Activated naive CD8-positive, alpha-beta T cell treated with anti-CD3 and anti-CD28 coated beads for 36 hours (primary cell): ENCODE data around the gene NTSR1. TPM values are rescaled to one million over a fixed set of nuclear protein-coding genes. Genes with fewer than 3 reads are reported as not detected.
"Not testable (repeated sequence)": the region's sequence is repeated elsewhere in the genome, so short reads cannot be mapped to it uniquely, and the experiment has no call there.

Experiments used
- DNase-seq: peaks from one replicate; pipeline ENCODE4 v3.0.0; 2021
- H3K27ac Mint-ChIP-seq: one replicate; pipeline ENCODE4 v1.8.0; 2022; ENCODE audit warnings: mild to moderate bottlenecking, moderate library complexity, mixed read lengths
- H3K27me3 Mint-ChIP-seq: one replicate; pipeline ENCODE4 v1.8.0; 2022; ENCODE audit warnings: mild to moderate bottlenecking, mixed read lengths
- H3K36me3 Mint-ChIP-seq: one replicate; pipeline ENCODE4 v1.8.0; 2021; ENCODE audit warnings: mild to moderate bottlenecking, mixed read lengths
- H3K4me1 Mint-ChIP-seq: one replicate; pipeline ENCODE4 v1.8.0; 2021; ENCODE audit warnings: mixed read lengths
- H3K4me3 Mint-ChIP-seq: one replicate; pipeline ENCODE4 v1.8.0; 2022; ENCODE audit warnings: mild to moderate bottlenecking, moderate library complexity, mixed read lengths
- H3K9me3 Mint-ChIP-seq: one replicate; pipeline ENCODE4 v1.8.0; 2022; ENCODE audit warnings: mixed read lengths
- total RNA-seq, 2 experiments: library from RNA; stranded (reverse); gene quantifications; one replicate each; pipeline ENCODE4 v1.2.3, GENCODE V29; 2021

Gene NTSR1
- total RNA-seq, 2 experiments from 2014 or later = not detected

DNA sequence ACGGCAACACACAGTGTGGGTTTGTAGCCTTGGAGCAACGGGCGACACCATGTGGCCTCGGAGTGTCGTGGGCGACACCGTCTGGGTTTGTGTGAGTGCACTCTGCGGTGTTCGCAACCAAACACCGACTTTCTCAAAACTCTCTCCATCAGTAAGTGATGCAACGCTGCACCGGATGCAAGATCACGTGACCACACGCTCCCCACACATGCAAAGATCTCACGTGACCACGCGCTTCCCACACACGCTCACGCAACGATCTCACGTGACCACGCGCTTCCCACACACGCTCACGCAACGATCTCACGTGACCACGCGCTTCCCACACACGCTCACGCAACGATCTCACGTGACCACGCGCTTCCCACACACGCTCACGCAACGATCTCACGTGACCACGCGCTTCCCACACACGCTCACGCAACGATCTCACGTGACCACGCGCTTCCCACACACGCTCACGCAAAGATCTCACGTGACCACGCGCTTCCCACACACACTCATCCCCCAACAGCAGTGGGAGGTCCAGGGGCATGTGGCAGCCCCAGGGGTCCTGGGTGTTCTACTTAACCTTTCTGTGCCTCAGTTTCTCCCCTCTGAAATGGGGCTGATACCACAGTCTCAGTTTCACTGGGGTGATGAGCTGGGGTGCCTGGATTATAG is 24.8 kb upstream of the NTSR1 start:
- not testable (repeated sequence) for DNase-seq, H3K4me1 Mint-ChIP-seq, H3K27ac Mint-ChIP-seq, H3K27me3 Mint-ChIP-seq, H3K4me3 Mint-ChIP-seq, H3K9me3 Mint-ChIP-seq, H3K36me3 Mint-ChIP-seq

DNA sequence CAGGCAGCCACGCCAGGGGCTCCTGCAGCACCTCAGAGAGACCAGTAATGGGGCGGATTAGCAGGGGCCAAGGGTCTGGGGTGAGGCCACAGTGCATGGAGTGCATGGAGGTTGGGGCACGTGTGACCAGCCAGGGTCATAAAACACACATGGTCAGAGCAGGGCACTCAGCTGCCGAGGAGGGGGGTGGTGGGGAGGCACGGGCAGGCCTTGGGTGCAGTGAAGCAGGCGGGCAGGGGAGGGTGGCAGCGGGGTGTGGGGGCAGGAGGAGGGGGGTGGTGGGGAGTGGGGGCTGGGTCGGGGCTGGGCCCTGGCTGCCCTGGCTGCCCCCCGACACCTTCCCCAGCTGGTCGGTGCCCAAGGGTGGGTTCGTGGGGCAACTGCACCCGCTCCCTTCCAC is 23.7 kb upstream of the NTSR1 start:
- H3K27me3 Mint-ChIP-seq = no peaks in the 10 kb centered on the region
- peaks cover 7% of the 10 kb centered on the region for H3K4me1 Mint-ChIP-seq
- H3K27ac Mint-ChIP-seq = no peak overlapping the region
- H3K36me3 Mint-ChIP-seq = no peaks in the 10 kb centered on the region
- no peaks in the 10 kb centered on the region for H3K9me3 Mint-ChIP-seq
- no peak for DNase-seq
- no peak overlapping the region for H3K4me3 Mint-ChIP-seq

DNA sequence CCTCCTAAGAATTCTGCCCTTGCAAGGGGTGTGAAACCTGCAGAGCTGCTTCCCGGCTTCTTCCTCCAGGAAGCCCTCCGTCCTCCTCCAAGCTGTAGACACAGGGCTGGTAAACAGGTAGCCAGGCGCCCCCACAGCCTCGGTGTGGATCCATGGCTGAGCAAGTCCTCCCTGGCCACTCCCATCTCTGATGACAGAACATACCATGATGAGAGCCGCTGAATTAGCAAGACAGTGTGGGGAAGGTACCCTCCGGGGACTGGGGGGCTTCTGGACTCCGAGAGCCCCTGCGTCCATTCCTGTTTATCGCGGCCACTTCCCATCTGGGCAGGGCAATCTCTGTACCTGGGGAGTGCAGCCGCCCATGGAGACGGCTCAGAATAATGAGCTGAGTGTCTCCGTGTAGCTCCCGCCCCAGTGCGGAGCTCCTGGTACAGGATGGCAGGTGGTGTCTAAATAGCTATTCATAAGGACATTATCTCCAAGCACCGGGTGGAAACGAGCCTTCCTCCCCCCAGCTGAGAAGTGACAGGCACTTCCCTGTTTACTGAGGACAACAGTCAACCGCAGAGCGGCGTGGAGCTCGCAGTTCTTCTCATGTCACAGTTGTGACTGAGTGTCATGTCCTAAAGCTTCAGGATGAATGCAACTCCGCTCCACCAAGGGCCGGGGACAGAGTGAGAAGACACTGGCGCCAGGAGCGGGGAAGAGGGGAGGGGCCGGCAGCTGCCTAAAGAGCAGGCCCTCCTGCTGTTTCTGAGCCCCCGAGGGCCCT is 22.7 kb upstream of the NTSR1 start:
- Mint-ChIP-seq H3K4me1 (peaks cover 7% of the 10 kb centered on the region), H3K36me3 (no peaks in the 10 kb centered on the region), H3K27ac (no peak overlapping the region), H3K4me3 (no peak overlapping the region), H3K9me3 (no peaks in the 10 kb centered on the region), H3K27me3 (no peaks in the 10 kb centered on the region)
- DNase-seq = no peak

DNA sequence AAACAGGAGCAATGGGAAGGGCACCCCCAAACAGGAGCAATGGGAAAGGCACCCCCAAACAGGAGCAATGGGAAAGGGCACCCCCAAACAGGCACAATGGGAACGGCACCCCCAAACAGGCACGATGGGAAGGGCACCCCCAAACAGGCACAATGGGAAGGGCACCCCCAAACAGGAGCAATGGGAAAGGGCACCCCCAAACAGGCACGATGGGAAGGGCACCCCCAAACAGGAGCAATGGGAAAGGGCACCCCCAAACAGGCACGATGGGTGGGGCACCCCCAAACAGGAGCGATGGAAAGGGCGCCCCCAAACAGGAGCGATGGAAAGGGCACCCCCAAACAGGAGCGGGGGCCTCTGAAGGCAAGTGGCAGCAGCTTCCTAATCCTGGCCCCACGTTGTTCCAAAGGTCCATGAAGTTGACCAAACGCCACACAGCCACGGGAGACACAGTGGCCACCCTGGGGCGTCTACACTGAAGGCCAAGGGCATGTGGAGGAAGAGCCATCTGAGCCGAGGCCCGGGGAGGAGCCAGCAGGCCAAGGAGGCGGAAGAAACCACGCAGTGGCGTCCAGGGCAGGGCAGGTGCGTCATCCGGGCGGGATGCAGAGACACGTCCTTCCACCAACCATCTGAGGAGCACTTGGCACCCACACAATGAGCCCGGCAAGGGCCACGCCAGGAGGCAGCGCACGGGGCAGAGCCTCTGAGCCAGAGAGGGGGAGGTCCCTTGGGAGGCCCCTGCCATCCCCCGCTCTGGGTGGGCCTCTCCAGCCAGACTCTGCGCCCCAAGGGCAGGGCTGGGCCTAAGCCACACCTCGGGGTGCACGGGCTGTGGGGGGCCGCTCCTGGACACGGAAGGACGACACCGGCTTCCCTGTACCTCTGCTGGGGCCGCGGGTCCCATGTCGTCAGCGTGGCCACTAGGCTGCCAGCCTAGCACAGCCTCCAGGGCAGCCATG is 21.5 kb upstream of the NTSR1 start:
- DNase-seq = no peak
- H3K27ac Mint-ChIP-seq = no peak overlapping the region
- no peak overlapping the region for H3K4me3 Mint-ChIP-seq
- peaks cover 9% of the 10 kb centered on the region for H3K4me1 Mint-ChIP-seq
- no peaks in the 10 kb centered on the region for H3K9me3 Mint-ChIP-seq
- no peaks in the 10 kb centered on the region for H3K27me3 Mint-ChIP-seq
- no peaks in the 10 kb centered on the region for H3K36me3 Mint-ChIP-seq

DNA sequence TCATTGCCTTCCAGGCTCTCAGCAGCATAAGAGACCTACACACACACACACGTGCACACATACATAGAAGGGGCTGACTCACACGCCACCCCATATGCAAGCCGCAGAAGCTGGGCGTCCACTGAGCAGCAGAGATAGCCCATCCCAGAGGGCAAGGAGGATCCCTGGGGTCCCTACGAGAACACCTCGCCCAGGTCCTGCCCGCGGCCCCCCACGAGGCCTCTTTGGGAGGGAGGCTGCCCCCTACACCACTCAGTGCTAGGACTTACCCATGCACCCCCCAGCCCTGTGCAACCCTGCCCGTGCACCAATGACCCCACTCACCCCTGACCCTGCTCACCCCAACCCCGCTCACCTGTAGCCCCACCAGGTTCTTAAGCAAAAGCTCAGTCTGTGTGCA is 20.6 kb upstream of the NTSR1 start:
- Mint-ChIP-seq H3K27me3 (no peaks in the 10 kb centered on the region), H3K4me1 (peaks cover 9% of the 10 kb centered on the region), H3K4me3 (no peak overlapping the region), H3K36me3 (no peaks in the 10 kb centered on the region), H3K27ac (no peak overlapping the region), H3K9me3 (no peaks in the 10 kb centered on the region)
- no peak for DNase-seq

DNA sequence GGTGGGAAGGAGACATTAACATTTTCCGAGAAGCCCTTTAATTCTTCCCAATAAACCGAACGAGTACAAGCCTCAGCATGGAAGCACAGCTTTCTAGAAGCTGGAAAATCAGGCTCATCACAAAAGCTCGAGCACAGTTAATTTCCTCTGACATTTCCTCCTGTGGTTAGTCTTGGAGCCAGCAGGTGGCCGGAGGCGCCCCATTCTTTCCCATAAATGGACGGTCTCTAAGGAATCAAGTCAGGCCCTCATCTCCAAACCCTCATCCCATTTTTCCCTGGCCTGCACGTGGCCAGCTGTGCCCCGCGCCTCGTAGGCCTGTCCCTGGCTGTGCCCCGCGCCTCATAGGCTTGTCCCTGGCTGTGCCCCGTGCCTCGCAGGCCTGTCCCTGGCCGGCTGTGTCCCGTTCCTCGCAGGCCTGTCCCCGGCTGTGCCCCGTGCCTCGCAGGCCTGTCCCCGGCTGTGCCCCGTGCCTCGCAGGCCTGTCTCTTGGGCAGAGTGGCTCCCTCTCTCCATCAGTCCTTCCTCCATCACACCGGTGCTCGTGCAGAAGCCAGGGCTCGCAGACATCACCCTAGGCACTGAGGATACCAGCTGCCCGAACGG is 19.7 kb upstream of the NTSR1 start:
- no peak for DNase-seq
- no peaks in the 10 kb centered on the region for H3K27me3 Mint-ChIP-seq
- peaks cover 9% of the 10 kb centered on the region for H3K4me1 Mint-ChIP-seq
- no peak overlapping the region for H3K27ac Mint-ChIP-seq
- no peaks in the 10 kb centered on the region for H3K36me3 Mint-ChIP-seq
- H3K9me3 Mint-ChIP-seq = no peaks in the 10 kb centered on the region
- H3K4me3 Mint-ChIP-seq = no peak overlapping the region

DNA sequence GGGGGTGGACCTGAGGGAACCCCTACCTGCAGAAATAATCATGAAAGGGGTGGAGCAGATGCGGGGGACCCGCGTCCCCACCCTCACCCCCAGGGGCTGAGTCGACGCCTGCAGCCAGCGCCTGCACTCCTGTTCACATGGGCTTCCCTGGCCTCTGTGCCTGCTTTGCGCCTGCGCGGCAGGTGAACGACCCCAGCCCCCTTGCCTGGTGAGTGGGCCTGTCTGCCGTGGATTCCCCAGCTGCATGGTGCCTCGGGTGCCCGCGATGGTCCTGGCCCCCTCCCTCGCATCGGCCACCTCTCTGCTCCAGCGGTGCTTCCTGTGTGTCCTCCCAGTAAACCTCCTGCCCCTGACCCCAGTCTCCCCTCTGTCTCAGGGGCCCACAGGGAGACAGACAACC is 18.8 kb upstream of the NTSR1 start:
- Mint-ChIP-seq H3K9me3 (no peaks in the 10 kb centered on the region), H3K36me3 (no peaks in the 10 kb centered on the region), H3K27me3 (no peaks in the 10 kb centered on the region), H3K27ac (no peak overlapping the region), H3K4me3 (no peak overlapping the region), H3K4me1 (peaks cover 9% of the 10 kb centered on the region)
- no peak for DNase-seq

DNA sequence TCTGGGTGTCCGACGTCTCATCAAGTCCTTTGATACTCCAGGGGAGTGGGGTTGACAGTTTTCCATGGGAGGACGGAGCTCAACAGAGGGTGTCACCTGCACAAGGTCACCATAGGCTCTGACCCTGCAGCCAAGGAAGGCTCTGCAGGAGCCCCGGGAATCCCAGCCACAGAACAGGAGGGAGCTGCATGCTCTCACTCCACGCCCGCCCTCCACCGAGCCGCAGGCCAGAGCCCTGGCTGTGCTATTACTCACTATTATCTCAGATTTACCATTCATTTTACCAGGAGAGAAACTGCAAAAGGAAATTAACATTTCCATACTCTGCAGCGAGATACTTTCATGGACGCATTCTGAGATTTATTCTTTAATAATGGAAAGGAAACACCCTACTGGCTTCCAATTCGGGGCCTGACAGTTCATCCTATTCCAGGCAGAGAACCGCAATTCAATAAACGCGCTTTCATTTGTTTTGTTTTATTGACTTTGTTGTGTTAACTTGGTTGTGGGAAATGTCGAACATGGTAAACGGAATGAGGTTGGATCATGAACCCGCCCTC is 18.3 kb upstream of the NTSR1 start:
- Mint-ChIP-seq H3K27ac (no peak overlapping the region), H3K4me3 (no peak overlapping the region), H3K9me3 (no peaks in the 10 kb centered on the region), H3K36me3 (no peaks in the 10 kb centered on the region), H3K4me1 (peaks cover 9% of the 10 kb centered on the region), H3K27me3 (no peaks in the 10 kb centered on the region)
- DNase-seq = no peak

DNA sequence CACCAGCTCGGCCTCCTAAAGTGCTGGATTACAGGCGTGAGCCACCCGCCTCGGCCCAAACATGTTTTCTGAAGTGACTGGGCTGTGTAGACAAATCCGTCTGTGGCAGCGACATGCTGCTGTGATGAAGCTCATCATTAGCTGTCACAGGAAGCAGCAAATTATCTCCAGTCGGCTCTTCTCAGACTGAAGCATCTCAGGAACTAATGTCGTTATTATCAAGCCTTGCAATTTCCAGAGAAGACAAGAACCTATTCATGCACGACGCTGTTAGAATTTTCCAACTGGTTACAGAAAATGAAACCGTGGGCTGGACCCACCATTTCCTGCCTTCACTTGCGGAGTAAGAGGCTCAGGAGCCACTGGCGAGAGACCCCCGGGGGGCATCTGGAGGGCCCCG is 17.1 kb upstream of the NTSR1 start:
- Mint-ChIP-seq H3K27ac (no peak overlapping the region), H3K27me3 (no peaks in the 10 kb centered on the region), H3K9me3 (no peaks in the 10 kb centered on the region), H3K4me3 (no peak overlapping the region), H3K36me3 (no peaks in the 10 kb centered on the region), H3K4me1 (peaks cover 2% of the 10 kb centered on the region)
- no peak for DNase-seq

DNA sequence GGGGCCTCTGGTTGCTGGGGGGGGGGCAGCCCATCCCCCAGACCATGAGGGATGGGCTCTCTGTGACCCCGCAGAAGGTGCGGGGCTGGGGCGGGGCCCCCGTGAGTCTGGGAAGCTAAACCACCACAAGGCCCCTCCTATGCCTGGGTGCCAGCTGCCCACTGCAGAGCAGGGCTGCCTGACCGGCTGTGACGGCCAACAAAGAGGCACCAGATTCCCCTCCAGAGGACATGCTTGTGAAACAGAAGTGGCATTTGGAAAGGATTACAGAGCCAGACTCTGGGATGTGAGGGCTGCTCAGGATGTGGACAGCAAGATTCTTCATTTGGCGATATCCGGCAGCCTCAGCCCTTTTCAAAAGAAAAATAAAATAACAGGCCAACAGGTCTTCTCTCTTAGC is 16.5 kb upstream of the NTSR1 start:
- DNase-seq = no peak
- H3K9me3 Mint-ChIP-seq = no peaks in the 10 kb centered on the region

DNA sequence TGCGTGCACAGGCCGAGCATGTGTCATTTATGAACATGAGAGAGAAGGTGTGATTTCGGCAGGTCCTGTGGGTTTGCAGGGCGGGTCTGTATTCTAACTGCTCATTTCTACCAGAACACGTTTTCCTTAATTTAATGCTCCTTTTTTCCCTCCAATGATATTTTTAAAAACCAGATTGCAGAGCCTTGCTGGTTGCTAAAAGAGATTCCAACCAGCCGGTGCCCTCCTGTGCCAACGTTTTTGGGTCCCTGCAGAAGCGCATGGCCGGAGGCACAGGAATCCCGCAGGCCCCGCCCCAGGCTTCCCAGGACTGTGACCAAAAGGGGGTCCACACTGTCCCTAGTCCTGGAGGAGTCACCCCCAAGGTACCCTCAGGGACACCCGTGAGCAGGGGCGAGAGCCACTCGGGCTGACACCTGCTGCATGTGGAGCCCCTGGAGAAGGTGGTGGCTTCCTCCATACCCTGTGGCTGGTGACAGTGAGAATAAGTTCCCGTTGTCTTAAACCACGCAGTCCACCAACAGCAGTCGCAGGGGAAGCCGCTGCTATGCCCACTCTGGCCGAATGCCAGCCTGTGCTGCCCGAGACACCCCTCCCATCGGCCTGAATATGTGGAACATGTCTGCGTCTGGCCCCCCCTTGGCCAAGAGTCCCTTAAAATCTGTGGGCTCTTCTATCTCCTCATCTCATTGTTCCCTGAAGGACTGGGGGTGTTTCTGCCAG is 15.7 kb upstream of the NTSR1 start:
- Mint-ChIP-seq H3K27ac (no peak overlapping the region), H3K4me1 (peaks cover 2% of the 10 kb centered on the region), H3K9me3 (no peaks in the 10 kb centered on the region)

More for the DNA sequence above, 16.5 kb upstream of the NTSR1 start:
- no peak overlapping the region for H3K27ac Mint-ChIP-seq
- H3K4me1 Mint-ChIP-seq = peaks cover 2% of the 10 kb centered on the region
- H3K27me3 Mint-ChIP-seq = no peaks in the 10 kb centered on the region
- no peak overlapping the region for H3K4me3 Mint-ChIP-seq
- no peaks in the 10 kb centered on the region for H3K36me3 Mint-ChIP-seq

DNA sequence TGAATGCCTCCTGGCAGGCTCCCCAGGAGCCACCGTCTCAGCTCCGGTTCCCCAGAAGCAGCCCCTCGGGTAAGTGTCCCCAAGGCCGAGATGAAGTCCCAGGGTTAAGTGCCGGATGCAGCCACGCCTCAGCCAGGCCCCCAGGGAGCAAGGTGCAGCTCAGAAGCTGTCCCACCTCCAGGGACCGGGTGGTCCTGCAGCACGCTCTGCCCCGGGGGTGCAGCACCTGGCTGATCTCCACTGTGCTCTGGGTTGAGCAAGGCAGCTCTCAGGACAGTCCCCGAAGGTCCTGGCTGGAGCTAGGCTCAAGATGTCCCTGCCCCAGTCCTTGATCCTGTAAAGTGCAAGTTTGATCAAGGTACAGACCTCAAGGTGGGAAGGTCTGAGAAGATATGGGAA is 15.1 kb upstream of the NTSR1 start:
- Mint-ChIP-seq H3K27ac (no peak overlapping the region), H3K9me3 (no peaks in the 10 kb centered on the region), H3K27me3 (no peaks in the 10 kb centered on the region), H3K36me3 (no peaks in the 10 kb centered on the region), H3K4me3 (no peak overlapping the region), H3K4me1 (peaks cover 2% of the 10 kb centered on the region)
- no peak for DNase-seq

More for the DNA sequence above, 15.7 kb upstream of the NTSR1 start:
- DNase-seq = no peak
- Mint-ChIP-seq H3K36me3 (no peaks in the 10 kb centered on the region), H3K4me3 (no peak overlapping the region), H3K27me3 (no peaks in the 10 kb centered on the region)

DNA sequence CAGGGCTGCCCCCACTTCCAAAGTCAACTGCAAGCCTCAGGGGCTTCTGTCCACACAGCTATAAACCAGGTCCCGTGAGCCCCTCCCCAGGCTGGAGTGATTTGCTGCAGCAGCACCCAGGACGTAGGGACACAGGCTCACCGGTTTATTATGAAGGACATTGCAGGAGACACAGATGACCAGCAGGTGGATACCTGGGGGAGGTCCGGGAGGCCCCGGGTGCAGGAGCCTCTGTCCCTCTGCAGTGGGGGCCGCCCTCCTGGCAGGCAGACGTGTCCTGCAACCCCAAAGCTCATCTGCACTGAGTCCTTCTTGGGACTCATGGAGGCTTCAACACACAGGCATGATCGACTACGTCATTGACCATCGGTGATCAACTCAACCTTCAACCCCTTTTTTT is 14.5 kb upstream of the NTSR1 start:
- Mint-ChIP-seq H3K4me3 (no peak overlapping the region), H3K4me1 (peaks cover 2% of the 10 kb centered on the region), H3K27me3 (no peaks in the 10 kb centered on the region), H3K27ac (no peak overlapping the region), H3K36me3 (no peaks in the 10 kb centered on the region), H3K9me3 (no peaks in the 10 kb centered on the region)
- no peak for DNase-seq

DNA sequence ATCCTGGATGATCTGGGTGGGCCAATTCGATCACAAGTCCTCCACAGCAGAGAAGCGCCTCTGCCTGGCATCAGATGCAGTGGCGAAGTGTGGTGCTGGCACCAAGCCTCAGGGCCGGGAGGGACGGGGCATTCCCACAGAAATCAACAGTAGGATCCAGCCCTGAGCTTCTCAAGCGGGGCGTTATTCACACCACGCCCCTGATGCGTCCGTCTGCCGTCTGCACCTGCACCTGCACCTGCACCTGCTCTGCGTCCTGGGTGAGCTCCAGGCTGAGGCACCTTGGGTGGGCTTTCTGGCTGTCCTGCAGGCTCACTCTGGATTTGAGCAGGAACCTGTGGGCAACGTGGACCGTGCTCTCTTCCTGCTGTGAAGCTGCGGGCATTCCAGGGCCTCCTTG is 13.8 kb upstream of the NTSR1 start:
- no peak overlapping the region for H3K4me3 Mint-ChIP-seq
- no peak overlapping the region for H3K27ac Mint-ChIP-seq
- H3K36me3 Mint-ChIP-seq = no peaks in the 10 kb centered on the region
- DNase-seq = no peak
- H3K27me3 Mint-ChIP-seq = no peaks in the 10 kb centered on the region
- no peaks in the 10 kb centered on the region for H3K9me3 Mint-ChIP-seq
- H3K4me1 Mint-ChIP-seq = peaks cover 2% of the 10 kb centered on the region
